ENCODE data around the gene SLC23A3.

Gene SLC23A3

GRCh38 chr2:219160186-219161017 lies 9.4 kb downstream of the SLC23A3 start, which contains the start of gene NHEJ1:
Gene NHEJ1, minus strand, starts transcription at chr2:219160815. Its CDS starts 2,453 bp downstream, at chr2:219158362.
- ATAC-seq: peak; percentile 97
- no peak for TF ChIP-seq ZC3H10 (CRISPR knock-in tag; IDR thresholded peaks at IDR 0.05)
- TF ChIP-seq PATZ1 (CRISPR knock-in tag; IDR thresholded peaks at IDR 0.05; ENCODE audit: borderline replicate concordance): peak; percentile 17; the same call in 1 of the 2 replicates

- peak; percentile 1; the same call in 1 of the 3 replicates for ATAC-seq
- TF ChIP-seq ZNF70 (CRISPR knock-in tag; IDR thresholded peaks at IDR 0.05) (no peak), GLIS3 (CRISPR knock-in tag; IDR thresholded peaks at IDR 0.05) (no peak; the same call in 1 of the 2 replicates), ZC3H10 (CRISPR knock-in tag; IDR thresholded peaks at IDR 0.05) (no peak), ISL1 (CRISPR knock-in tag; IDR thresholded peaks at IDR 0.05) (no peak), CREB5 (CRISPR knock-in tag; IDR thresholded peaks at IDR 0.05; ENCODE audit: low read depth) (no peak)
Observed at GRCh38 chr2:219159771-219160185, 10.1 kb downstream of the SLC23A3 start.

- TF ChIP-seq SNAI2 (CRISPR knock-in tag; IDR thresholded peaks at IDR 0.05) (no peak), BACH2 (CRISPR knock-in tag; IDR thresholded peaks at IDR 0.05; ENCODE audit: borderline replicate concordance) (no peak), POU6F1 (CRISPR knock-in tag; IDR thresholded peaks at IDR 0.05; ENCODE audit: borderline replicate concordance, low read depth) (no peak), OSR1 (CRISPR knock-in tag; IDR thresholded peaks at IDR 0.05) (no peak), ISL1 (CRISPR knock-in tag; IDR thresholded peaks at IDR 0.05) (0 out of 2 replicates have a peak, but pooled peaks have one; percentile 16), ESRRG (CRISPR knock-in tag; IDR thresholded peaks at IDR 0.05) (no peak), RARB (CRISPR knock-in tag; IDR thresholded peaks at IDR 0.05) (no peak), ZC3H10 (CRISPR knock-in tag; IDR thresholded peaks at IDR 0.05) (no peak)
- ATAC-seq: no peak
Observed at GRCh38 chr2:219158586-219158985, 11.2 kb downstream of the SLC23A3 start.

GRCh38 chr2:219158025-219158424 lies 11.8 kb downstream of the SLC23A3 start:
- ATAC-seq: no peak
- no peak for TF ChIP-seq CSRNP3 (CRISPR knock-in tag; IDR thresholded peaks at IDR 0.05)

GRCh38 chr2:219157396-219157795 lies 12.4 kb downstream of the SLC23A3 start:
- TF ChIP-seq POU6F1 (CRISPR knock-in tag; IDR thresholded peaks at IDR 0.05; ENCODE audit: borderline replicate concordance, low read depth) (no peak), TOX (CRISPR knock-in tag; IDR thresholded peaks at IDR 0.05; ENCODE audit: borderline replicate concordance) (no peak), ZC3H10 (CRISPR knock-in tag; IDR thresholded peaks at IDR 0.05) (no peak), PPARA (CRISPR knock-in tag; IDR thresholded peaks at IDR 0.05; ENCODE audit: borderline replicate concordance) (no peak), BACH2 (CRISPR knock-in tag; IDR thresholded peaks at IDR 0.05; ENCODE audit: borderline replicate concordance) (no peak), ZNF70 (CRISPR knock-in tag; IDR thresholded peaks at IDR 0.05) (no peak), TSHZ2 (CRISPR knock-in tag; IDR thresholded peaks at IDR 0.05) (no peak), RARB (CRISPR knock-in tag; IDR thresholded peaks at IDR 0.05) (no peak), GLIS3 (CRISPR knock-in tag; IDR thresholded peaks at IDR 0.05) (no peak), ZNF565 (CRISPR knock-in tag; conservative IDR thresholded peaks at IDR 0.05; ENCODE audit: low read depth) (no peak)
- ATAC-seq: no peak
